ENCODE measurements around the gene POLE3. TPM values are rescaled to one million over a fixed set of nuclear protein-coding genes. Genes with fewer than 3 reads are reported as not detected.
"Not testable (repeated sequence)": the region's sequence is repeated elsewhere in the genome, so short reads cannot be mapped to it uniquely, and the experiment has no call there.

Gene POLE3
- total RNA-seq, 1 donor = 49.7 TPM

- no peak for TF ChIP-seq CTCF (IDR thresholded peaks at IDR 0.05; ENCODE audit: insufficient read depth, low read length)
- DNase-seq (ENCODE audit: low read depth) = no peak
Measured at GRCh38 chr9:113368982-113369854, 41.3 kb downstream of the POLE3 start.

GRCh38 chr9:113368348-113368981, 42.0 kb downstream of the POLE3 start:
- no peak for DNase-seq (ENCODE audit: low read depth)
- no peak overlapping the region for H3K4me3 ChIP-seq (ENCODE audit: low read depth, low read length)
- no peak for TF ChIP-seq CTCF (IDR thresholded peaks at IDR 0.05; ENCODE audit: insufficient read depth, low read length)

More at GRCh38 chr9:113368982-113369854, 41.3 kb downstream of the POLE3 start:
- H3K4me3 ChIP-seq (ENCODE audit: low read depth, low read length) = no peak overlapping the region

- not testable (repeated sequence) for H3K4me3 ChIP-seq (ENCODE audit: low read depth, low read length); DNase-seq (ENCODE audit: low read depth)
Measured at GRCh38 chr9:113365652-113366051, 44.8 kb downstream of the POLE3 start.

- H3K4me3 ChIP-seq (ENCODE audit: low read depth, low read length) = no peak overlapping the region
- TF ChIP-seq CTCF (IDR thresholded peaks at IDR 0.05; ENCODE audit: insufficient read depth, low read length) = no peak
Measured at GRCh38 chr9:113364951-113365350, 45.5 kb downstream of the POLE3 start.

GRCh38 chr9:113363336-113363735, 47.1 kb downstream of the POLE3 start:
- TF ChIP-seq CTCF (IDR thresholded peaks at IDR 0.05; ENCODE audit: insufficient read depth, low read length) = no peak
- no peak for DNase-seq (ENCODE audit: low read depth)
- H3K4me3 ChIP-seq (ENCODE audit: low read depth, low read length) = no peak overlapping the region

More at GRCh38 chr9:113364951-113365350, 45.5 kb downstream of the POLE3 start:
- no peak for DNase-seq (ENCODE audit: low read depth)

GRCh38 chr9:113361304-113362018, 49.0 kb downstream of the POLE3 start:
- no peak for TF ChIP-seq CTCF (IDR thresholded peaks at IDR 0.05; ENCODE audit: insufficient read depth, low read length)
- no peak overlapping the region for H3K4me3 ChIP-seq (ENCODE audit: low read depth, low read length)
- peak; percentile 64 for DNase-seq (ENCODE audit: low read depth)

All from fibroblast of the aortic adventitia (primary cell).